NCI-H510A treated with DMSO at 0.1 percent for 48 hours (cell line): ENCODE data around the gene POU2AF2.

Source experiments
- DNase-seq: peaks from one replicate; lab custom pipeline; 2025; lab: John Stamatoyannopoulos, UW

Gene POU2AF2

GRCh38 chr11:111331711-111332479 is 86.4 kb downstream of the POU2AF2 start:
- DNase-seq = no peak

GRCh38 chr11:111334532-111335502 is 89.3 kb downstream of the POU2AF2 start:
- DNase-seq = peak; percentile 77

GRCh38 chr11:111335549-111335948 is 90.0 kb downstream of the POU2AF2 start:
- DNase-seq = no peak
